ENCODE measurements around the gene SYK.

Gene SYK

DNA sequence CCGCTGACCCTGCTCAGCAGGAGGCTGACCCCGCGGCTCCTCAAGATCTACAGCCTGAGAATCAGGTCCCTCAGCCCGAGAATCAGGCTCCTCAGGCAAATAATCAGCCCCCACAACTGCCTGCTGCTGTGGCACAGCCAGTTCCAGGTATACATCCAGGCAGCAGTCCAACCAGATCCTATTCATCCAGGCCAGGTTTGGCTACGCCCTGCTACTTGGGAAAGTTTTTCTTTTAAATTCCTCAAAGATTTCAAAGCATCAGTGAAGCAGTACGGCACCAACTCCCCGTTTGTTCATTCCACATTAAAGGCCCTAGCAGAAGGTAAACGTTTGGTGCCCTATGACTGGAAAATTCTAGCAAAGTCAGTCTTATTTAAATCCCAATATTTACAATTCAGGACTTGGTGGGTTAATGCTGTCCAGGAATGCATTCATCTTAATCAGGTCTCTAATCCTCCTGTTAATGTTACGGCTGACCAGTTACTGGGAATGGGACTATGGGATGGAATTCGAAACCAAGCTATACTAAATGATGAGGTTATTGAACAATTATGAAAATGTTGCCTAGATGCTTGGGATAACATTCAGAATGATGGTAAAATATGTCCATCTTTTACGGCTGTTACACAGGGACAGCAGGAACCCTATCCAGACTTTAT is 102.3 kb downstream of the SYK start:
- no peak overlapping the region for H3K9ac ChIP-seq (ENCODE audit: low read depth, low read length)
- H3K4me3 ChIP-seq (ENCODE audit: low read depth, low read length), result no peak overlapping the region
- no peaks in the 10 kb centered on the region for H3K36me3 ChIP-seq (ENCODE audit: control insufficient read depth, insufficient read depth, low read length)
- no peaks in the 10 kb centered on the region for H3K4me1 ChIP-seq (ENCODE audit: control insufficient read depth, insufficient read depth, low read length)
- H3K27me3 ChIP-seq (ENCODE audit: control insufficient read depth, insufficient read depth, low read length), result no peaks in the 10 kb centered on the region
- no peaks in the 10 kb centered on the region for H3K9me3 ChIP-seq (ENCODE audit: control insufficient read depth, insufficient read depth, low read length)

DNA sequence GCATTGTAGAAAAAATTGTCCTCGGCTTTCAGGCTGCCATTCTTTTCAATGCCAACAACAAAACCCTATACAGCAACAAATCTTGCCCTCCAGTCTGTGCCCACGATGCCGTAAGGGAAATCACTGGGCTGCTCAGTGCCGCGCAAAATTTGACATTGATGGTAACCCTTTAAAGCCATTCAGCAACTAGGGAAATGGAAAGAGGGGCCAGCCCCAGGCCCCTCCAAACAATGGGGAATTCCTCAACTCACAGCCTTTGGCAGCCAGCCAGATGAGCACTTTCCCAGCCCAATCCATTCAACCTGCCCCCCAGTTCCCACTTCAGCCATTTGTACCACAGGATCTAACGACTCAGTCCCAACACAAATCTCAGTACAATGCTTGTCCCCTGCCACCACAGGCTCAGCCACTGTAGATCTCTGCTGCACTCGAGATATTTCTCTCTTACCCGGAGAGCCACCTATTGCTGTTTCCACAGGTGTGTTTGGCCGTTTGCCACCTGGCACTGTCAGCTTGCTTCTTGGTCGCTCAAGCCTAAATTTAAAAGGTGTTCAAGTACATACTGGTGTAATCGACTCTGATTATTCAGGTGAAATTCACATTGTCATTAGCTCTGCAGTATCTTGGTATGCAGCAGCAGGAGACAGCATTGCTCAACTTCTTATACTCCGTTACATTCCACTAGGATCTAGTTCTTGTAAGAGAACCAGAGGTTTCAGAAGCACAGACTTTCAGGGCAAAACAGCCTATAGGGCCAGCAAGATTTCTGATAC is 103.3 kb downstream of the SYK start:
- H3K36me3 ChIP-seq (ENCODE audit: control insufficient read depth, insufficient read depth, low read length), result no peaks in the 10 kb centered on the region
- no peaks in the 10 kb centered on the region for H3K27me3 ChIP-seq (ENCODE audit: control insufficient read depth, insufficient read depth, low read length)

DNA sequence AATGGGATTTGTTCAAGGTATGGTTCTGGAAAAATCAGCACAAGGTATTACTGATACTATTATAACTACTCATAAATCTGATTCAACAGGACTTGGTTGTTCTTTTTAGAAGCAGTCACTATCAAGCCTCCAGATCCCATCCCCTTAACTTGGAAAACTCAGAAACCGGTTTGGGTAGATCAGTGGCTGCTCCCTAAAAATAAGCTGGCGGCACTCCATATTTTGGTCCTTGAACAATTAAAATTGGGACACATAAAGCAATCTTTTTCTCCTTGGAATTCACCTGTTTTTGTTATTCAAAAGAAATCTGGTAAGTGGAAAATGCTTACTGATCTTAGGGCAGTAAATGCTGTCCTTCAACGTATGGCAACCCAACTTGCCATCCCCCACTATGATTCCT is 104.2 kb downstream of the SYK start:
- Histone ChIP-seq H3K27me3 (ENCODE audit: control insufficient read depth, insufficient read depth, low read length) (no peaks in the 10 kb centered on the region), H3K4me1 (ENCODE audit: control insufficient read depth, insufficient read depth, low read length) (no peaks in the 10 kb centered on the region)

More for the DNA sequence above, 103.3 kb downstream of the SYK start:
- H3K4me3 ChIP-seq (ENCODE audit: low read depth, low read length), result no peak overlapping the region
- H3K9me3 ChIP-seq (ENCODE audit: control insufficient read depth, insufficient read depth, low read length), result no peaks in the 10 kb centered on the region
- H3K9ac ChIP-seq (ENCODE audit: low read depth, low read length), result no peak overlapping the region
- no peaks in the 10 kb centered on the region for H3K4me1 ChIP-seq (ENCODE audit: control insufficient read depth, insufficient read depth, low read length)

DNA sequence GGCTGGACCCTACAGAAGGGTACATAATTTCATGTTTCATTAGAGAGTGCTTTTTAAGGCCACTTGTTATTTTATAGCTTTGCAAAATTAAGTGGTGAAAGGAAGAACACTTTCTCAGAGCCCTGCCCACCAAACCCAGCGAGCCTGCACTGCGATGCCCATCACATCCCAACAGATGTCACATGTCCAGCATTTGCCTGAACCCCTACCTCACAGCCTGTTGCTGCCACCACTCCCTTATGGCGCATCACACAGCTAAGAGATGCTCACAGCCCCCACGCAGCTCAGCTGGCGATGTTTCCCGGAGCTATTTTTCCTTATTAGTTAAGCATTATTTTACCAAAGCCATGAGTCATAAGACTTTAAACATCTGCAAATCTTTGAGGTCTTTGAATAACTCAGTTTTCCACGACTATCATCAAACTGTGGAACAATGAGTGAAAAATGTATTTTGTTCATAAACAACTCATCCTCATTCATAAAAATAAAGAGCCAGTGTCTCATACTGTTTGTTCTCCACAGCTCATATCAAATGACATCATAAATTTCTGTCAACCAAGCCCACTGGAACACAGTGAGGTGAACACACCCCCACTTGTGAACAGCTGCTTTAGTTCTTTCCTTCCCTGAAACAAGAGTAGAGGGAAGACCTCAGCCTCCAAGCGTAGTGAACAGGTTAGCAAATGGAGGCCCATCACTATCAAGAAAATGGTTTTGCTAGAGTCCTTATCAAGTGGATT is 104.9 kb downstream of the SYK start:
- no peak overlapping the region for H3K4me3 ChIP-seq (ENCODE audit: low read depth, low read length)
- no peaks in the 10 kb centered on the region for H3K4me1 ChIP-seq (ENCODE audit: control insufficient read depth, insufficient read depth, low read length)
- H3K9me3 ChIP-seq (ENCODE audit: control insufficient read depth, insufficient read depth, low read length), result no peaks in the 10 kb centered on the region
- H3K27me3 ChIP-seq (ENCODE audit: control insufficient read depth, insufficient read depth, low read length), result no peaks in the 10 kb centered on the region
- H3K36me3 ChIP-seq (ENCODE audit: control insufficient read depth, insufficient read depth, low read length), result no peaks in the 10 kb centered on the region
- no peak overlapping the region for H3K9ac ChIP-seq (ENCODE audit: low read depth, low read length)

More for the DNA sequence above, 104.2 kb downstream of the SYK start:
- Histone ChIP-seq H3K9me3 (ENCODE audit: control insufficient read depth, insufficient read depth, low read length) (no peaks in the 10 kb centered on the region), H3K36me3 (ENCODE audit: control insufficient read depth, insufficient read depth, low read length) (no peaks in the 10 kb centered on the region), H3K9ac (ENCODE audit: low read depth, low read length) (no peak overlapping the region), H3K4me3 (ENCODE audit: low read depth, low read length) (no peak overlapping the region)

DNA sequence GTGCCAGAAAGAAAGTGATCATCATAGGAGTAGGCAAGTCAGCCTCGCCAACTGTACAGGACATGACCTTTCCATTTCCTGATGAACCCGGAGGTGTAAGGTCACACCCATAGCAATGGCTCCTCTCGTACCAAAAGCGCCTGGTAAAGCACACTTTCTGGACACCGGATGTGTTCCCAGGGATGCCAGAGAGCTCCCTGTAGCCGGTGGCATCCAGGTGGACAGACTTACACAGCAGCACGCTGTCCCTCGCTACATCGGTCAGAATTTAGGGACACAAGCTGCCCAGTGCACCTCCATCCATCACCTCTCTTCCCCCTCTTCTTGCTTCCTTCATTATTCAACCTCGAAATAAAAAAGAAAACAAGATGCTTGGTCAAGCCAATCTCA is 105.4 kb downstream of the SYK start:
- no peak overlapping the region for H3K4me3 ChIP-seq (ENCODE audit: low read depth, low read length)
- H3K9me3 ChIP-seq (ENCODE audit: control insufficient read depth, insufficient read depth, low read length), result no peaks in the 10 kb centered on the region
- H3K36me3 ChIP-seq (ENCODE audit: control insufficient read depth, insufficient read depth, low read length), result no peaks in the 10 kb centered on the region
- H3K9ac ChIP-seq (ENCODE audit: low read depth, low read length), result no peak overlapping the region
- H3K27me3 ChIP-seq (ENCODE audit: control insufficient read depth, insufficient read depth, low read length), result no peaks in the 10 kb centered on the region
- no peaks in the 10 kb centered on the region for H3K4me1 ChIP-seq (ENCODE audit: control insufficient read depth, insufficient read depth, low read length)

DNA sequence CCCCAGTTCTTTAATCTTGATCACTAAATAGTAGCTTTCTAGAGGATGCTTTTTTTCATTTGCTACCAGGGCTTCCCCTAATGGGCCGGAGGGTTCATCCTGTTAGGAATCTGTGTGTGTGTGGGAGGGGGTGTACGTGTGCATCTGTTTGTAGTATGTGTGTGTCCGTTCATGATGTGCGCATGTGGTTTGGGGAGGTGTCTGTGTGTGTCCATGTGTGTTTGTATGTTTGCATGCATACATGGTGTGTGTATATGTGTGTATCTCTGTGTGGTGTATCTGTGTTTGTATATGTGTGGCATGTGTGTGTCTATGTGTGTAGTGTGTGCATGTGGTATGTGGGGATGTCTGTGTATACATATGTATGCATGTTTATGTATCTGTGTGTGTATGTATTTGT is 106.2 kb downstream of the SYK start:
- Histone ChIP-seq H3K4me1 (ENCODE audit: control insufficient read depth, insufficient read depth, low read length) (no peaks in the 10 kb centered on the region), H3K27me3 (ENCODE audit: control insufficient read depth, insufficient read depth, low read length) (no peaks in the 10 kb centered on the region), H3K36me3 (ENCODE audit: control insufficient read depth, insufficient read depth, low read length) (no peaks in the 10 kb centered on the region), H3K9me3 (ENCODE audit: control insufficient read depth, insufficient read depth, low read length) (no peaks in the 10 kb centered on the region), H3K9ac (ENCODE audit: low read depth, low read length) (no peak overlapping the region), H3K4me3 (ENCODE audit: low read depth, low read length) (no peak overlapping the region)

DNA sequence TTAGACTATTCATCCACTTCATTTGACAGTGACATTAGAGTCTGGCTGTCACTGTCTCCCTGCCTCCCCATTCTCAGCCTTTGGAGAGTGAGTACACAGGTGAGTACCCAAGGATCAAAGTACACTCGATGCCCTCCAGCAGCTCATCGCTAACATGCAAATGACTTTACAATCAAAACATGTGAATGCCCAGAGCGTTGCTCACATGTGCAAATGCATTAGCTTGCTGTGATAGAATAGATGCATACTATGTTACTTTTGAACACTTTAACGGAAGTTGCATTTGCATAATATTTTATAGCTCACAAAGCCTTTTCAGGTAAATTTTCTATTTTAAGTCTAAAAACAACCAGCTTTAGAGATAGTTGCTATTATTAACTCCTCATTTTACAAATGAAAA is 107.6 kb downstream of the SYK start:
- no peaks in the 10 kb centered on the region for H3K4me1 ChIP-seq (ENCODE audit: control insufficient read depth, insufficient read depth, low read length)
- H3K9me3 ChIP-seq (ENCODE audit: control insufficient read depth, insufficient read depth, low read length), result no peaks in the 10 kb centered on the region
- H3K4me3 ChIP-seq (ENCODE audit: low read depth, low read length), result no peak overlapping the region
- no peaks in the 10 kb centered on the region for H3K36me3 ChIP-seq (ENCODE audit: control insufficient read depth, insufficient read depth, low read length)
- no peak overlapping the region for H3K9ac ChIP-seq (ENCODE audit: low read depth, low read length)
- H3K27me3 ChIP-seq (ENCODE audit: control insufficient read depth, insufficient read depth, low read length), result peaks cover 2% of the 10 kb centered on the region

DNA sequence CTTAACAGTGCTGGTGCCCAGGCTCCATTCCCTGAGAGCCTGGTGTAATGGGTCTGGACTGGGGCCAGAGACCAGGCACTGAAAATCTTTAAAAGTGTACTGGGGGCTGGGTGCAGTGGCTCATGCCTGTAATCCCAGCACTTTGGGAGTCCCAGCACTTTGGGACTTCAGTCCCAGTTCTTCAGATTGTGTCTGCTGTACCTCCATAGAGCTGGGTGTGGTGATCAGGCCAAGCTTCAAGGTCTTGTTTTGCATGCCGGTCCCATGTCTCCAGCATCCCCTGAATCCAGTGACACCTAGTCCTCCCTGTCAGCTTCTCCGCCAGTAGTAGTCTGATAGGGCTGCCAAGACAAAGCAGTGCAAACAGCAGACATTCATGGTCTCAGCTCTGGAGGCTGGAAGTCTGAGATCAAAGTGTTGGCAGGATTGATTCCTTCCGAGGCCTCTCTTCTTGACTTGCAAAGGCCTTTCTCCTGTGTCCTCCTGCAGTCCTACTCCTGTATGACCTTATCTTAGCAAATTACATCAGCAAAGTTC is 108.2 kb downstream of the SYK start:
- Histone ChIP-seq H3K36me3 (ENCODE audit: control insufficient read depth, insufficient read depth, low read length) (no peaks in the 10 kb centered on the region), H3K27me3 (ENCODE audit: control insufficient read depth, insufficient read depth, low read length) (peaks cover 2% of the 10 kb centered on the region), H3K9me3 (ENCODE audit: control insufficient read depth, insufficient read depth, low read length) (no peaks in the 10 kb centered on the region), H3K4me3 (ENCODE audit: low read depth, low read length) (no peak overlapping the region), H3K9ac (ENCODE audit: low read depth, low read length) (no peak overlapping the region), H3K4me1 (ENCODE audit: control insufficient read depth, insufficient read depth, low read length) (no peaks in the 10 kb centered on the region)

DNA sequence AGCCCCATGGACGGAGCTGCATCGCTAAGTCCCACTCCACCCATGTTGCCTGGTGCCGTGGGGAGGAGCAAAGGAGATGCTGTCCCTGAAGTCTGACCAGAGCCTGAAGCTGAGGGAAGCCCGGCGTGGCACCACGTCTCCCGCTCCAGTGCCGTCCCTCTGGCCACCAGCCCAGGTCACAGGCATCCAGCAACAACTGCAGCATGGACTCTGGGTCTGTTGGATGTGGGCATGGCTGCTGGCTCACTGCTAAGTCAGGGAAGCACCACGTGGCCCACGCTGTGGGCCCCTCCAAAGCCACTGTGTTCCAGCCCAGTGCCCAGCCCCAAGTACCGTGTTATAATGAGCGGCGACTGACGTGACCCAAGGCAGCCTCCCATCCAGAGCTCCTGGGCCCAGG is 112.6 kb downstream of the SYK start:
- no peaks in the 10 kb centered on the region for H3K9me3 ChIP-seq (ENCODE audit: control insufficient read depth, insufficient read depth, low read length)
- H3K4me1 ChIP-seq (ENCODE audit: control insufficient read depth, insufficient read depth, low read length), result no peaks in the 10 kb centered on the region
- no peak overlapping the region for H3K9ac ChIP-seq (ENCODE audit: low read depth, low read length)
- H3K36me3 ChIP-seq (ENCODE audit: control insufficient read depth, insufficient read depth, low read length), result no peaks in the 10 kb centered on the region
- H3K4me3 ChIP-seq (ENCODE audit: low read depth, low read length), result no peak overlapping the region
- H3K27me3 ChIP-seq (ENCODE audit: control insufficient read depth, insufficient read depth, low read length), result peaks cover 2% of the 10 kb centered on the region

DNA sequence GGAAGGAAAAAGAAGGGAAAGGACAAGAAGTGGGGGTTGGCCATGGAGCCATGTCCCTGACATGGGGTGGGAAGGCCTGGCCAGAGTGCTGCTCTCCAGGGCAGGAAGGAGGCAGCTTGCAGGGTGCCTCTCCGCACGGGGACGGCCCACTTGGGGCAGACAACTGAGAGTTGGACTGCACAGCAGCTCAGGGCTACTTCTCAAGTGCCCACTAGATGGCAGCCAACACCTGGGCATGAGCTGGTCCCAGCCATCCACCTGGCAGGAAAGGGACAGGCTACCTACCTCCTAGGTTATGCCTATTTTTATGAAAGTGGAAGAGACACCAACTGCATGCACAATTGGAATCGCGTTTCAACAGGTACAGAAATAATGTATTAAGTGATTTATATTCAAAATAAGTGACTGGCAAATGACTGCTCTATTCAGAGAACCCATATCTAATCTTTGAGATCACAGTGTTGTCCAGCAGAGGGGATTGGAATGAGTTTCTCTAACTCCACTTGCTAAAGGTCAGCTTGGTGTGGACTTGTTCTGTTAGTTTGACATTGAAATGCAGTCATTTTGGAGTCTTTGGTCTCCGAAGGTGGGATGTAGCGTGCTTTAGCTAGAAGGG is 113.4 kb downstream of the SYK start:
- peaks cover 2% of the 10 kb centered on the region for H3K27me3 ChIP-seq (ENCODE audit: control insufficient read depth, insufficient read depth, low read length)
- no peaks in the 10 kb centered on the region for H3K4me1 ChIP-seq (ENCODE audit: control insufficient read depth, insufficient read depth, low read length)
- H3K4me3 ChIP-seq (ENCODE audit: low read depth, low read length), result no peak overlapping the region
- H3K36me3 ChIP-seq (ENCODE audit: control insufficient read depth, insufficient read depth, low read length), result no peaks in the 10 kb centered on the region
- H3K9me3 ChIP-seq (ENCODE audit: control insufficient read depth, insufficient read depth, low read length), result no peaks in the 10 kb centered on the region
- no peak overlapping the region for H3K9ac ChIP-seq (ENCODE audit: low read depth, low read length)

DNA sequence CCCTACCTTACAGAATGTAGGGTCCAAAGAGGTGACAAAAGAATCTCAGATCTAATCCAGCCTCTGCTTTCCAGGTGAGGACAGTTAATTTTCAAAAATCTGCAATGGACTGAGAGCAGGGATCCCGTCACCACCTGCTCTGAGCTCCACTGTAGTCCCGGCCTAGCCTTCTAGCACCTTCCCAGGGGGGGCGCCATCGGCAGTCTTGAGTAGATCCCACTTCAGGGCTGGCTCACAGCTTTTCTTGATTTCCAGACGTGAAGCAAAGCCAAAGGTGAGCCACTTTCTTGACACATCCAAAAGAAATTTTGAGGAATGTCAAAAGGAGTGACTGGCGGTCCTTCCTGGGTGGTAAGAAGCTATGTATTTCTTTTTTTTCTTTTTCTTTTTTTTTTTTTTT is 114.1 kb downstream of the SYK start:
- no peak overlapping the region for H3K9ac ChIP-seq (ENCODE audit: low read depth, low read length)
- peaks cover 2% of the 10 kb centered on the region for H3K27me3 ChIP-seq (ENCODE audit: control insufficient read depth, insufficient read depth, low read length)
- H3K4me1 ChIP-seq (ENCODE audit: control insufficient read depth, insufficient read depth, low read length), result no peaks in the 10 kb centered on the region
- H3K9me3 ChIP-seq (ENCODE audit: control insufficient read depth, insufficient read depth, low read length), result no peaks in the 10 kb centered on the region
- no peak overlapping the region for H3K4me3 ChIP-seq (ENCODE audit: low read depth, low read length)
- H3K36me3 ChIP-seq (ENCODE audit: control insufficient read depth, insufficient read depth, low read length), result no peaks in the 10 kb centered on the region
